Tibial nerve (tissue), 4 donors: ENCODE results near the gene HOXB4. TPM values are rescaled to one million over a fixed set of nuclear protein-coding genes. Genes with fewer than 3 reads are reported as not detected.

Experiments used
- DNase-seq, 2 donors: peaks; one replicate each; pipeline ENCODE4 v3.0.0-alpha.2; 2019; ENCODE audit warnings: low spot score in 2 of 2
- H3K27ac ChIP-seq, 4 donors: fragments of 200-600 bp; sonication (generic) in 3 of 4; one replicate each; pipeline ENCODE4 v1.5.1; 2017 to 2019; ENCODE audit warnings: mild to moderate bottlenecking in 1 of 4
- H3K27me3 ChIP-seq, 2 donors: fragments of 200-600 bp; sonication (generic) in 1 of 2; one replicate each; pipeline versions ENCODE4 v1.5.1 to v1.6.0; 2017 to 2019
- H3K36me3 ChIP-seq, 3 donors: fragments of 200-600 bp; sonication (generic); one replicate each; pipeline ENCODE4 v1.5.1; 2018 to 2019
- H3K4me1 ChIP-seq, 4 donors: fragments of 200-600 bp; sonication (generic) in 3 of 4; one replicate each; pipeline ENCODE4 v1.5.1; 2017 to 2019
- H3K4me3 ChIP-seq, 4 donors: fragments of 200-600 bp; sonication (generic) in 3 of 4; one replicate each; pipeline ENCODE4 v1.5.1; 2017 to 2019; ENCODE audit warnings: mild to moderate bottlenecking in 1 of 4, moderate library complexity in 1 of 4
- H3K9me3 ChIP-seq, 4 donors: fragments of 200-600 bp; sonication (generic) in 3 of 4; one replicate each; pipeline ENCODE4 v1.5.1; 2017 to 2019
- CTCF ChIP-seq, 5 experiments: fragments of 200-600 bp in 3 of 5; fragments of 450-650 bp in 2 of 5; sonication (generic) in 3 of 5; IDR thresholded peaks; one replicate each; pipeline ENCODE4 v1.5.1; 2016 to 2019; ENCODE audit warnings: antibody characterized with exemption in 5 of 5, mild to moderate bottlenecking in 3 of 5, moderate library complexity in 2 of 5
- EP300 ChIP-seq, 2 donors: sonication (generic); formaldehyde crosslinking; IDR thresholded peaks; one replicate each; pipeline ENCODE4 v1.6.1; 2017; ENCODE audit warnings: antibody characterized with exemption in 2 of 2, mild to moderate bottlenecking in 1 of 2
- POLR2A ChIP-seq, 2 donors: fragments of 450-650 bp; IDR thresholded peaks; one replicate each; pipeline ENCODE4 v1.6.1; 2017; ENCODE audit warnings: antibody characterized with exemption in 2 of 2, mild to moderate bottlenecking in 2 of 2, moderate library complexity in 2 of 2
- WGBS, 2 donors: methylation state at CpG; one replicate each; pipeline ENCODE4 v1.1.5; 2018; 5-methylcytosine and 5-hydroxymethylcytosine counted together
- total RNA-seq, 4 donors: library from RNA; depleted of rRNA; stranded (reverse); fragments of >200 nt; gene quantifications; one replicate each; pipeline ENCODE4 v1.1.0, GENCODE V29; 2016

HOXB4 gene
- total RNA-seq, 4 donors from 2014 or later, result 1.2 to 3.5 (median 2.0) TPM

DNA sequence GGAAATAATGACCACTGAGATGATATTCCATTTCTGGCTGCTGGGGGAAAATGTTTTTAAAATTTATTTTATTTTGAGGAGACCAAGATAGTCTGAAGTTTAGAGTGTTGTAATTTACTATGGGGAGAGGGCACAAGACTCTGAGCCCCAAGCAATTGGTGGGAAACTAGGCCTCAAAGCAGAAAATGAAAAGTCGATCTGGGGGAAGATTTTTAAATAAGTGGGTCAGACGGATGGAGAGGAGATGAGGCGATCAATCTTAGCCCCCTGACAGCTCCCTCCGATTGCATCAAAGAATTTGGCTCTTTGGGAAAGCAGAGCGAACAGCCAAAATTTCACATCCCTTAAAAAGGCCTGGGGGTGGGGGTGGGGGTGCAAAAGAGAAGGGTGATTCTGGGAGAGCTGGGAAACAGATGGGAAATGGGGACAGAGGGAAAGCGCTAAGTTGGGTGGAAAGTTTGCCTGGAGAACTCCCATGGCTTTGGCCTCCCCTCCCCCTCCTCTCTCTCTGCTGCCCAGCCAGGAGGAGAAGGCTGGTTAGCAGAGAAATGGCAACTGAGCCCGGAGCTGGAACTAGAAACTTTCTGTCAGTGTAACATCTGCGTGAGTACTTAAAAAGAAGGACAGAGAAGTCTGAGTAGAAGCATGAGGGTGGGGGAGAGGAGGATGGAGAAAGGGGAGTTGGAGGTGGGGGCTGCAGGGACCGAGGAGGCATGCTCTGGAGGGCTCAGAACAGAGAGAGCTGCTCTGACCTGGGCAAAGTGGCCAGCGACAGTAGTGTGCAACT lies 31.8 kb downstream of the HOXB4 start:
- H3K36me3 ChIP-seq, result no peaks in the 10 kb centered on the region
- H3K9me3 ChIP-seq, result no peaks in the 10 kb centered on the region
- no peak for DNase-seq
- H3K27me3 ChIP-seq, result peaks cover 0 to 71% of the 10 kb centered on the region in 2 donors
- peak overlapping the region; percentile 47 to 96 (median 90) for H3K27ac ChIP-seq
- TF ChIP-seq EP300 (IDR thresholded peaks at IDR 0.05) (no peak), CTCF (IDR thresholded peaks at IDR 0.05) (no peak), POLR2A (IDR thresholded peaks at IDR 0.05) (no peak)
- 43 to 47% methylated on average over 10 of the region's 10 CpGs for WGBS, 2 donors
- peaks cover 0 to 31% (median 2%) of the 10 kb centered on the region in 4 donors for H3K4me1 ChIP-seq
- no peak overlapping the region for H3K4me3 ChIP-seq

DNA sequence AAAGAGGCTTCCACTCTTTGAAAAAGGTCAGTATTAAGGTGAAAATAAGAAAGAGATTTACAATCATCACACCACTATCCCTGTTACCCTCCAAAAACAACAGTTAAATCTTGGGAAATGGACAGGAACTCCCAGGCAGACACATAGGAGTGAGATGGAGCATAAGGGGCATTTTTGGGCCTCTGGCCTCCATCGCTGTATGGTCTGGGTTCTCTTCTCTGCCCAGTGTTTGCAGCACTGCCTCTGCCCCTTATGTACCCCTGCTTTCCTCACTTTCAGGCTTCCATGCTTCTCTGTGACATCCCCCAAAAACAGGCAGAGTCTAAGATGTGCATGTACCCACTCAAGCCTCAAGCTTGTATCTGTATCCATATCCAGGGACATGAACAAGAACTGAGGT lies 32.6 kb downstream of the HOXB4 start:
- H3K36me3 ChIP-seq, result no peaks in the 10 kb centered on the region
- TF ChIP-seq EP300 (IDR thresholded peaks at IDR 0.05), result no peak
- no peak for TF ChIP-seq POLR2A (IDR thresholded peaks at IDR 0.05)
- no peak for TF ChIP-seq CTCF (IDR thresholded peaks at IDR 0.05)
- DNase-seq, result no peak
- H3K4me1 ChIP-seq, result peaks cover 0 to 34% (median 2%) of the 10 kb centered on the region in 4 donors
- H3K27me3 ChIP-seq, result peaks cover 0 to 68% of the 10 kb centered on the region in 2 donors
- H3K4me3 ChIP-seq, result no peak overlapping the region
- WGBS, 2 donors, result 94 to 95% methylated on average over 1 of the region's 1 CpG
- no peaks in the 10 kb centered on the region for H3K9me3 ChIP-seq
- peak overlapping the region; percentile 89 to 96 (median 92) for H3K27ac ChIP-seq

- Histone ChIP-seq H3K36me3 (no peaks in the 10 kb centered on the region), H3K4me1 (peaks cover 0 to 32% (median 2%) of the 10 kb centered on the region in 4 donors), H3K27me3 (peaks cover 0 to 68% of the 10 kb centered on the region in 2 donors), H3K27ac (peak within 1 kb of the TSS; percentile 89 to 96 (median 92)), H3K4me3 (peak within 1 kb of the TSS; percentile 51 to 66 (median 59)), H3K9me3 (no peaks in the 10 kb centered on the region)
- 19 to 29% methylated on average over 12 of the region's 12 CpGs for WGBS, 2 donors
- TF ChIP-seq POLR2A (IDR thresholded peaks at IDR 0.05) (peak in 1 of 2 donors; percentile 7), EP300 (IDR thresholded peaks at IDR 0.05) (peak in 1 of 2 donors; percentile 15), CTCF (IDR thresholded peaks at IDR 0.05) (no peak)
- no peak for DNase-seq
Observed at GRCh38 chr17:48545022-48545375, 33.2 kb downstream of the HOXB4 start, which contains the start of gene HOXB2. Gene HOXB2 (minus strand): TSS chr17:48545109. CDS start chr17:48544911, 198 bp downstream.

DNA sequence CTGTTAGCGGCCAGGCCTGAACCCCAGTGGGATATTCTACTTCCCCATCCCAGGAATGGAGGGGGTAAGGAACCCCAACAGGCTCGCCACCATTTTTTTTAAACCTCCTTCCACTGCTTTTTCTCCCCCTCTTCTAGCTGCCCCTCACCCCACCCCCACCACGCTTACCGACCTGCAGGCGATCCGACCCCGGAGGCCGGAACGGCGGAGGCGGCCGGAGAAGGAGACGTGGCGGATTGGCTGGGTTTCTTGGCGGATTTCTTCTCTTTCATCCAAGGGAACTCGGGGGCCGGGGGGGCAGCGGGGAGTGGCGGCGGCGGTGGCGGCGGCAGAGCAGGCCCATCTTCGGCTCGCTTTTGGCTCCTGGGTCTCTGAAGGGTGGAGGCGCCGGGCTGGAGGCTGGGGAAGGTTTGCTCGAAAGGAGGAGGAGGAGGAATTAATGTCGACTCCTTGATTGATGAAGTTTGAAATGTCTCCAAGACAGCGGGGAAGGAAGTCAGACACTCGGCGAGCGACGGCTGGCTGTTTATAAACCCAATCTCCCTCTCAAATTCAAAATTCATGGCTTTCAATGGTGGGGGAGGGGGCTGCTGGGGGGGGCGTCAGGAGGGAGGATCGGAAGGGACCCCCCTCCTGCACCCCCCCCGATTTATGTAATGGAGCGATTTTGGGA lies 33.7 kb downstream of the HOXB4 start:
- Histone ChIP-seq H3K9me3 (no peaks in the 10 kb centered on the region), H3K27ac (peak overlapping the region; percentile 89 to 96 (median 92)), H3K27me3 (peaks cover 0 to 64% of the 10 kb centered on the region in 2 donors), H3K4me1 (peaks cover 0 to 32% (median 2%) of the 10 kb centered on the region in 4 donors), H3K36me3 (no peaks in the 10 kb centered on the region), H3K4me3 (peak overlapping the region; percentile 51 to 66 (median 59))
- peak; percentile 19 to 49 for DNase-seq
- 2 to 3% methylated on average over 34 to 38 of the region's 38 CpGs for WGBS, 2 donors
- TF ChIP-seq EP300 (IDR thresholded peaks at IDR 0.05) (peak in 1 of 2 donors; percentile 7), CTCF (IDR thresholded peaks at IDR 0.05) (no peak)
